ENCODE measurements around the gene ABR. TPM values are rescaled to one million over a fixed set of nuclear protein-coding genes. Genes with fewer than 3 reads are reported as not detected.

ABR gene
- total RNA-seq, 2 experiments from 2014 or later = 143 to 156 TPM

DNA sequence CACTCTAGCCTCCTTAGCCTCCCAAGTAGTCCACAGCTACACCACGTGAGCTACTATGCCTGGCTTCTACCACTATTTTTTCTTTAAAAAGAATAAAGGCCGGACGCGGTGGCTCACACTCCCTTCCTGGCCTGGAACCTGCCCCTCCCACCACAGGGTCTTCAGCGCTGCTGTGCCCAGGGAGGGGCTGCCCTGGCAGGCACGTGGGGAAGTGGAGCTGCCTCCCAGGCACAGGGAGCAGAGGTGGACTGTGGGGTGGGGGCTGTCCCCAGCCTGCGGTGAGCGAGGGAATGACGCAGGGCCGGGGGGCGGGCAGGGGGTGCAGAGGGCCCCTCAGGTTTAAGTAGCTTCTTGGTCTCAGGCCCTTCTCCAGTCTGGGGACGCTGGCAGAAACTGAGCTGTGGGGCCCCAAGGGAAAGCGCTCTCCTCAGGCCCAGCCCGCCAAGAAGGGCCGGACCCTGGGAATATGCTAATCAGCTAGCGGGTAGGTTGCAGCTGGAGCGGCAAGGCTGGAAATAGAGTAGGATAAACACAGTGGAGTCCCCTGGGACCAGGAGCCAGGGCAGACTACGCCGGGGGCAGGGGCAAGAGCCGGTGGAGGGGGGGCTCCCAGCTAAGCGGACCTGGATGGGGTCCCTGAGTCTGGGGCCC, 136.1 kb downstream of the ABR start:
- H3K27ac Mint-ChIP-seq = no peak overlapping the region
- POLR2A ChIA-PET = interaction anchor here (0.9 kb wide), 1 partner anchor 10 kb away, joined by 3 read pairs; no protein-coding TSS in a partner anchor
- H3K4me1 Mint-ChIP-seq (ENCODE audit: low read depth) = no peaks in the 10 kb centered on the region
- no peaks in the 10 kb centered on the region for H3K27me3 Mint-ChIP-seq (ENCODE audit: low read depth)
- DNase-seq = no peak
- H3K36me3 Mint-ChIP-seq (ENCODE audit: low read depth) = peaks cover 18% of the 10 kb centered on the region
- H3K9me3 Mint-ChIP-seq (ENCODE audit: insufficient read depth) = no peaks in the 10 kb centered on the region
- CTCF ChIA-PET = interaction anchor here (2.2 kb wide), 1 partner anchor 12 kb away, joined by 7 read pairs; no protein-coding TSS in a partner anchor
- H3K4me3 Mint-ChIP-seq = no peak overlapping the region
- ATAC-seq = no peak

DNA sequence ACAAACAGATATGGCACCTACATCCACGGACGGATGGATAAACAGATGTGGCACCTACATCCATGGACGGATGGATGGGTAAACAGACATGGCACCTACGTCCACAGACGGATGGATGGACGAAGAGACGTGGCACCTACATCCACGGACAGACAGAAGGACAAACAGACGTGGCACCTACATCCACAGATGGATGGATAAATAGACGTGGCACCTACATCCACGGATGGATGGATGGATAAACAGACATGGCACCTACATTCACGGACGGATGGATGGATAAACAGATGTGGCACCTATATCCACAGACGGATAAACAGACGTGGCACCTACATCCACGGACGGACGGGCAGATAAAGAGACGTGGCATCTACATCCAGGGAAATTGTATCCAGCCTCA, 137.3 kb downstream of the ABR start:
- ChIA-PET POLR2A (no interaction called here), CTCF (interaction anchor here (2.2 kb wide), 1 partner anchor 13 kb away, joined by 7 read pairs; no protein-coding TSS in a partner anchor)
- H3K27ac Mint-ChIP-seq = no peak overlapping the region
- no peaks in the 10 kb centered on the region for H3K9me3 Mint-ChIP-seq (ENCODE audit: insufficient read depth)
- DNase-seq (no peak), ATAC-seq (no peak)
- peaks cover 19% of the 10 kb centered on the region for H3K36me3 Mint-ChIP-seq (ENCODE audit: low read depth)
- H3K4me3 Mint-ChIP-seq = no peak overlapping the region
- H3K4me1 Mint-ChIP-seq (ENCODE audit: low read depth) = no peaks in the 10 kb centered on the region
- H3K27me3 Mint-ChIP-seq (ENCODE audit: low read depth) = no peaks in the 10 kb centered on the region

DNA sequence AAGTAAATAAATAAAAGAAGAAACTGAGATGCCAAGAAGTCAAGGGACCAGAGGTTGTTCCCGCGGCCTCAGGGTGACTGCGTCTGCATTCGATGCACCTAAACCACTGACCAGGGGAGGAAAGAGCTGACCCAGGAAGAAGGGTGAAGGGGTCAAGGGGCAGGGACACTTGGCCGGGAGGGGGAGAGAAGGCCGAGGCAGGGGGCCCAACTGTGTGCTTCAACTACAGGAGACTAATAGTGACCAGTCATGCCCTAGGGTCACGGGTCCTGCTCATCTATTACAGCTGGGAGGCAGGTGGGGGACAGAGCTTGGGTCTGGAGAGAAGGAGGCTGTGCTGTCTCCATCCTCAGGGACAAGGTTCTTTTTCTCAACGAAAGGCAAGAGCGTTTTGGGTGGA, 138.0 kb downstream of the ABR start:
- POLR2A ChIA-PET = no interaction called here

DNA sequence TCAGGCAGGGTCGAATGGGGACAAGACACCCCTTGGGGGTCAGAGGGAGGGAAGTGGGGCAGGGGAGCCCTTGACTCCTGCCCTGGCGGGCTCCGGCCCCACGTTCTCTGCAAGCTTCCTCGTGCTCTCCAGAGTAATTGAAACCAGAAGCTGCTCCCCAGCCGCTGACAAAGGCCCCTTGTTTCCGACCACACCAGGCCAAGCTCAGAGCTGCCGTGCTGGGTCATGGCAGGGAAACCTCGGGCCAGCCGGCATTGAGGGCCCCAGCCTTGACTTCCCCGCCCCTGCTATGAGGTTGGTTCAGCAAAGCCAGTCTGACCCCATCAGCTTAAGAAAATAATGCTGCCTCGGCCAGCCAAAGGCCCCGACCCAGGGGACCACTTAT, 139.6 kb downstream of the ABR start:
- Mint-ChIP-seq H3K9me3 (ENCODE audit: insufficient read depth) (no peaks in the 10 kb centered on the region), H3K4me1 (ENCODE audit: low read depth) (no peaks in the 10 kb centered on the region), H3K36me3 (ENCODE audit: low read depth) (peaks cover 16% of the 10 kb centered on the region), H3K27me3 (ENCODE audit: low read depth) (no peaks in the 10 kb centered on the region), H3K4me3 (no peak overlapping the region), H3K27ac (no peak overlapping the region)
- DNase-seq (no peak), ATAC-seq (no peak)
- ChIA-PET POLR2A (no interaction called here), CTCF (interaction anchor here (1.2 kb wide), 1 partner anchor 16 kb away, joined by 4 read pairs; no protein-coding TSS in a partner anchor)

More for the DNA sequence above, 138.0 kb downstream of the ABR start:
- Mint-ChIP-seq H3K36me3 (ENCODE audit: low read depth) (peaks cover 16% of the 10 kb centered on the region), H3K27me3 (ENCODE audit: low read depth) (no peaks in the 10 kb centered on the region), H3K4me3 (no peak overlapping the region), H3K4me1 (ENCODE audit: low read depth) (no peaks in the 10 kb centered on the region), H3K9me3 (ENCODE audit: insufficient read depth) (no peaks in the 10 kb centered on the region), H3K27ac (no peak overlapping the region)
- DNase-seq (no peak), ATAC-seq (no peak)
- CTCF ChIA-PET = no interaction called here

DNA sequence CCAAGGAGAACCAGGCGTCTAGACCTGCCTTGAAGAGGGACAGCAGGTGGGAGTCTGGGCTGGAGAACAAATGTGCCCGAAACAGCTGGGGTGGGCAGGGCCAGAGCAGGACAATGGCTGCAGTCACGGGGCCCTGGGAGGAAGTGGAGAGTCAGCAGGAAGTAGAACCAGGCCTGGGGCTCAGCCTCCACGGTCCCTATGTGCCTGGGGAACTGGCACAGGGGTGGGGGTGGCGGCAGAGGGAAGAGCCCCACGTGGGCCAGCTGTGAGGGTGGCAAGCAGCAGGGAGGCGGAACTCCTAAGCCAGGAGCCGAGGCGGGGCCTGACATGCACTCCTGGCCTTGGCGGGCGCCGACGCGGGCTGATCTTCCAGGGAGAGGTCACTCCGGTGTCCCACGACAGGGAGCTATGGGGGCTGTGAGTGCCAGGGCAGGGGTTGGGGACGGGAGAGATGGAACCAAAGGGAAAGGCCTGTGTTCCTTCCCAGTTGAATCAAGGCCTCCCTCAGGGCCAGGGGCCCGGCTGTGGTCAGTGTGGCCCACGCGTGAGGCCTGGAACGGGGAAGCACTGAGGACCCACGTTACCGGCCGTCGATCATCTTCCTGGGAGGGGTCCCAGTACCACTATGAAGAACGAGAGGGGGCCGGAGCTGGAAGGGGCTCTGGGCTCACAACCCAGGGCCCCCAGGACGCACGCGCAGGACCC, 140.1 kb downstream of the ABR start:
- DNase-seq (no peak), ATAC-seq (no peak)
- H3K27me3 Mint-ChIP-seq (ENCODE audit: low read depth) = no peaks in the 10 kb centered on the region
- no peaks in the 10 kb centered on the region for H3K4me1 Mint-ChIP-seq (ENCODE audit: low read depth)
- no peak overlapping the region for H3K27ac Mint-ChIP-seq
- CTCF ChIA-PET = interaction anchor here (1.2 kb wide), 1 partner anchor 17 kb away, joined by 4 read pairs; no protein-coding TSS in a partner anchor
- H3K4me3 Mint-ChIP-seq = no peak overlapping the region
- POLR2A ChIA-PET = no interaction called here
- peaks cover 15% of the 10 kb centered on the region for H3K36me3 Mint-ChIP-seq (ENCODE audit: low read depth)
- no peaks in the 10 kb centered on the region for H3K9me3 Mint-ChIP-seq (ENCODE audit: insufficient read depth)

DNA sequence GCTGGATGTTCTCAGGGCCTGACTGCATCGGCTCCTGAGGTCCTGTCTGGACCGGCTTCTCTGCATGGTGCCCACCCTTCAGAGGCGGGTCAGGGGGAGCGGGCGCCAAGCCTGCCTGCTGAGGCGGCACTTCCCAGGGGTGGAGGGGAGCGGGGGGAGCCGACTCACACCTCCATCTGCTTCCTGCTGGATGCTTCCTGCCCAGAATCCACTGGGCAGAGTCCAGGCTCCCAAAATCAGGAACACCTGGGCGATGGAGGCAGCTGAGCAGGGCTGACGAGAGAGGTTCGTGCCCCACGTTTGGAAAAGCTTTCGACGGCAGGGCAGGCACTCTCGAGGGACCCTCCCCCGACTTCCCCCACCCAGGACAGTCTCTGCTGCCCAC, 140.7 kb downstream of the ABR start:
- no peak for ATAC-seq
- CTCF ChIA-PET = no interaction called here
- Mint-ChIP-seq H3K27ac (no peak overlapping the region), H3K27me3 (ENCODE audit: low read depth) (no peaks in the 10 kb centered on the region), H3K4me3 (no peak overlapping the region), H3K4me1 (ENCODE audit: low read depth) (no peaks in the 10 kb centered on the region), H3K9me3 (ENCODE audit: insufficient read depth) (no peaks in the 10 kb centered on the region), H3K36me3 (ENCODE audit: low read depth) (peaks cover 13% of the 10 kb centered on the region)
- POLR2A ChIA-PET = no interaction called here
- no peak for DNase-seq

DNA sequence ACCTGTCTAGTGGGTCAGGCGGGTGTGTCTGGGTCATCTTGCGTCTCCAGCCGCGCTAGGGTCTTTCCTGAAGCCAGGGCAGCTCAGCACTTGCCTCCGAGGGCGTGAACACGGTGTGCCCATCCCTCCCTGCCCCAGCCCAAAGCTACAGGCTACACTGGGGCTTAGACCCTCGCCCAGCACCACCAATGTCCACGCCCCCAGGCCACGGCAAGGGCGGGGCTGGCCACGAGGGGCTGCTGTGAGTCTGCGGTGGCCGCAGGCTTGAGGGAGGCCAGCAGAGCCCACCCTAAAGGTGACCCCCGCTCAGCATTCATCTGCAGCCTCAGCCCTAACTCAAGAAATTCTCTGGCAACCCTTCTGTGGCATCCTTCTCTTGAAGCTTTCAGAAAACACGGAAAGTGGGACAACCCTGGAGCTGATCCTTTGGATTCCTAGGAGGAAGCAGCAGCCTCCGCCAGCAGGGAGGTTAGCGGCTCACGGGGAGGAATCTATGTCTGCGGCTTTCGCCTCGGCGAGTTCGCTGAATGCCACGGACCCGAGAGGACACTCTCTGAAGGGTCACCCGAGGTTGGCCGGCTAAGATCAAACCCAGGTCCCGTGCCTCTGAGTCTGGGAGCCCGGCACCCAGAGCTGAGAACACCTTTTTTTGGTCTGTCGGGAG, 141.2 kb downstream of the ABR start:
- H3K27me3 Mint-ChIP-seq (ENCODE audit: low read depth) = no peaks in the 10 kb centered on the region
- H3K36me3 Mint-ChIP-seq (ENCODE audit: low read depth) = peaks cover 13% of the 10 kb centered on the region
- no peaks in the 10 kb centered on the region for H3K4me1 Mint-ChIP-seq (ENCODE audit: low read depth)
- POLR2A ChIA-PET = no interaction called here
- no peaks in the 10 kb centered on the region for H3K9me3 Mint-ChIP-seq (ENCODE audit: insufficient read depth)
- ATAC-seq (no peak), DNase-seq (no peak)
- CTCF ChIA-PET = no interaction called here
- H3K27ac Mint-ChIP-seq = no peak overlapping the region
- no peak overlapping the region for H3K4me3 Mint-ChIP-seq

DNA sequence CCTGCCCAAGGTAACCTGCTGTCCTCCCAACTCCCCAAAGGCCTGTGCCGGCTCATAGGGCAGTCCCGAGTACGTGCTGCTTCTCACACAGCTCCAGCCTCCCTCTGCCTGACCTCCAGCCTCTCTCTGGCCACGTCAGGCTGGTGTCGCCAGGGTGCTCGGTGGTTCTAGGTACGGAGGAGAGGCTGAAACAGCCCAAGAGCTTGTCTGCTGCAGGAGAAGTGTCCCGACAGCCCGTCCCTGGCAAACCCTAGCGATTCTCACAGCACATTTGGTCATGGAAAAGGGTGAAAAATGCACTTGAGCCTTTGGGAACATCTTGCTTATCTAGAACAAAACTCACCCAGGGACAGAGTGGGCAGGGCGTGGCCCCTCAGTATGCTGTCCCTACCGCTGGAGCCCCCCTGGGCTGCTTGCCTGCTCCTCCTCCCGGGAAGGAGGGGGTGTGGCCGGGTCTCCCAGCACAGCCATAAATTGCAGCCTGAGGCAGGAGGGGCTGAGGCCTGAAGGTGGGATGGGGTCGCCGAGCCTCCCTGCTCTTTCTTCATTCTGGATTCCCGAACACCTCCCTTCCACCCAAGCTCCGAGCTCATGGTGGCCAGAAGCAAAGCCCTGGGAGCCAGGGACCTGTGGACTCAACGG, 142.4 kb downstream of the ABR start:
- Mint-ChIP-seq H3K4me1 (ENCODE audit: low read depth) (no peaks in the 10 kb centered on the region), H3K27me3 (ENCODE audit: low read depth) (no peaks in the 10 kb centered on the region)
- POLR2A ChIA-PET = no interaction called here

DNA sequence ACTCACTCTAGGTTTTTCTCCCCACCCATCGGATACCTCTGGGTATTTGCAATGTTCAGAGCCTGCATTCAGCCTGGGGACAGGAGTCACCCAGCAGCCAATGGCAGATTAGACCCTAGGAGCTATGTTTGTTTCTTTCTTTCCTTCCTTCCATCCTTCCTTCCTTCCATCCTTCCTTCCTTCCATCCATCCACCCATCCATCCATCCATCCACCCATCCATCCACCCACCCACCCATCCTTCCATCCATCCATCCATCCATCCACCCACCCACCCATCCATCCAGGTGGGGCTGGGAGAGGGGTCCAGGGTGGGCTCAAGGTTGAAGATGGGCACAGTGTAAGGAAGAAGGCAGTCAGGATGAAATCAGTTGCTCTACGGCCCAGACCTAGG, 142.9 kb downstream of the ABR start:
- no peak for DNase-seq
- ATAC-seq = no peak
- ChIA-PET CTCF (no interaction called here), POLR2A (no interaction called here)
- no peak overlapping the region for H3K4me3 Mint-ChIP-seq
- no peaks in the 10 kb centered on the region for H3K9me3 Mint-ChIP-seq (ENCODE audit: insufficient read depth)
- no peak overlapping the region for H3K27ac Mint-ChIP-seq
- peaks cover 2% of the 10 kb centered on the region for H3K36me3 Mint-ChIP-seq (ENCODE audit: low read depth)
- H3K27me3 Mint-ChIP-seq (ENCODE audit: low read depth) = no peaks in the 10 kb centered on the region
- no peaks in the 10 kb centered on the region for H3K4me1 Mint-ChIP-seq (ENCODE audit: low read depth)

More for the DNA sequence above, 142.4 kb downstream of the ABR start:
- DNase-seq = no peak
- Mint-ChIP-seq H3K4me3 (no peak overlapping the region), H3K36me3 (ENCODE audit: low read depth) (peaks cover 7% of the 10 kb centered on the region), H3K27ac (no peak overlapping the region), H3K9me3 (ENCODE audit: insufficient read depth) (no peaks in the 10 kb centered on the region)
- no peak for ATAC-seq
- CTCF ChIA-PET = no interaction called here

DNA sequence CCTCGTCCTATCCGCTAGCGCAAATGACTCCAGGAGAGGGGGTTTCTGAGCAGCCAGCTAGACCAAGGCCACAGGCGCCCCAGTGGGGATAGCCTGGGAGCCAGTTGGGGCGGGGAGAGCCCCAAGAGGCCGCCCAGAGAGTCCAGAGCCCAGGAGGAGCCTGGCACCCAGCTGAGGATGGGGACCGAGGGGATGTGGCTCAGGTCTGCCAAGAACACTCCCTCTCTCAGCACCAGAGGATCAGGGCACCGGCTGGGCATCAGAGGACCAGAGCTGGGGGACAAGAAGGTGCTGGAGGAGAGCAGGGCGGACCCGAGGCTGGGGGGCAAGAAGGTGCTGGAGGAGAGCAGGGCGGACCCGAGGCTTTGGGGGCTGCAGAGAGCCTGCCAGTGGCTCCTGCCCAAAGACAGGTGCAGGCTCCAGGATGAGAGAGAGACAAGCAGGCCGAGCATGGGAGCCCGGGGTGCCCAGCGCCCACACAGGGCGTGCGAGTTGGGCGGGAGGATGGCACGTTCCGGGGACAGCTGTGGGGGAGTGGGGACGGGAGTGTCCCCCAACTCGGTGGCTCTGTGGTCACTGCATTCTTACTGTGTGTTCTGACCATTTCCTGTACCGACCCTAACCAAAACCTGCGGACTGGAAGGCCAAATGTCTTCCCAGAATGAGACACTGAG, 143.5 kb downstream of the ABR start:
- Mint-ChIP-seq H3K27me3 (ENCODE audit: low read depth) (no peaks in the 10 kb centered on the region), H3K27ac (no peak overlapping the region), H3K4me1 (ENCODE audit: low read depth) (no peaks in the 10 kb centered on the region), H3K9me3 (ENCODE audit: insufficient read depth) (no peaks in the 10 kb centered on the region), H3K4me3 (no peak overlapping the region), H3K36me3 (ENCODE audit: low read depth) (peaks cover 1% of the 10 kb centered on the region)
- DNase-seq (no peak), ATAC-seq (no peak)
- ChIA-PET POLR2A (no interaction called here), CTCF (no interaction called here)

DNA sequence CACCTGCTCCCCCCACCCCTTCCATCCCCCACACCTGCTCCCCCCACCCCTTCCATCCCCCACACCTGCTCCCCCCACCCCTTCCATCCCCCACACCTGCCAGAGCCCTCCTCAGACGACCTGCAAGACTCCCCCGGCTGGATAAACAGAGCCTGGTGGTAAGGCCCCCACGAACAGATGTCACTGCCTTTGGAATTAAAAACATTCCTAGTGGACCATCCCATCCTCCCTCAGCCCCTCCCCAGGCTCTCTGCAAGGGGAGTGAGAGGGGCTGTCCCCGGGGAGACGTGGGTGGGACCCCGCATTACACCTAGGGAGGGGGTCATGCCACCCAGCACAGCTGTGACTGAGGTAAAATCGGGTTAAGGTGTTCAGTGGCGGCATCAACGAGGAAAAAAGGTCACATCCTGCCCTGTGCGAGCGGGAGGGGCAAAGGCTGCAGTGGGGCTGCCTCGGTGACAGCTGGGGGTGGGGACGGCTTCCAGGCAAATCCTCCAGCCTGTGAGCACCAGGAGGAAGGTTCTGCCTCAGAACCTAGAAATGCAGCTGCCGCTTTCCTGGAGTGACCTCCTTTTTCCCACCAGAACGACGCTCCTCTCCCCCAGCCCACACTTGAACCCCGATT, 144.1 kb downstream of the ABR start:
- Mint-ChIP-seq H3K36me3 (ENCODE audit: low read depth) (peaks cover 1% of the 10 kb centered on the region), H3K27me3 (ENCODE audit: low read depth) (no peaks in the 10 kb centered on the region), H3K27ac (no peak overlapping the region), H3K9me3 (ENCODE audit: insufficient read depth) (no peaks in the 10 kb centered on the region), H3K4me1 (ENCODE audit: low read depth) (no peaks in the 10 kb centered on the region), H3K4me3 (no peak overlapping the region)
- ChIA-PET CTCF (no interaction called here), POLR2A (no interaction called here)
- ATAC-seq (no peak), DNase-seq (no peak)
